DMS79 treated with DMSO at 0.1 percent for 48 hours (cell line): ENCODE measurements around the gene LCN1.
A peak's percentile ranks its signal among the peaks of the same experiment; 100 is the strongest.
"Not testable (repeated sequence)": the region's sequence is repeated elsewhere in the genome, so short reads cannot be mapped to it uniquely, and the experiment has no call there.

Experiments
- DNase-seq: peaks from one replicate; lab custom pipeline; 2025; lab: John Stamatoyannopoulos, UW

The LCN1 gene

DNA sequence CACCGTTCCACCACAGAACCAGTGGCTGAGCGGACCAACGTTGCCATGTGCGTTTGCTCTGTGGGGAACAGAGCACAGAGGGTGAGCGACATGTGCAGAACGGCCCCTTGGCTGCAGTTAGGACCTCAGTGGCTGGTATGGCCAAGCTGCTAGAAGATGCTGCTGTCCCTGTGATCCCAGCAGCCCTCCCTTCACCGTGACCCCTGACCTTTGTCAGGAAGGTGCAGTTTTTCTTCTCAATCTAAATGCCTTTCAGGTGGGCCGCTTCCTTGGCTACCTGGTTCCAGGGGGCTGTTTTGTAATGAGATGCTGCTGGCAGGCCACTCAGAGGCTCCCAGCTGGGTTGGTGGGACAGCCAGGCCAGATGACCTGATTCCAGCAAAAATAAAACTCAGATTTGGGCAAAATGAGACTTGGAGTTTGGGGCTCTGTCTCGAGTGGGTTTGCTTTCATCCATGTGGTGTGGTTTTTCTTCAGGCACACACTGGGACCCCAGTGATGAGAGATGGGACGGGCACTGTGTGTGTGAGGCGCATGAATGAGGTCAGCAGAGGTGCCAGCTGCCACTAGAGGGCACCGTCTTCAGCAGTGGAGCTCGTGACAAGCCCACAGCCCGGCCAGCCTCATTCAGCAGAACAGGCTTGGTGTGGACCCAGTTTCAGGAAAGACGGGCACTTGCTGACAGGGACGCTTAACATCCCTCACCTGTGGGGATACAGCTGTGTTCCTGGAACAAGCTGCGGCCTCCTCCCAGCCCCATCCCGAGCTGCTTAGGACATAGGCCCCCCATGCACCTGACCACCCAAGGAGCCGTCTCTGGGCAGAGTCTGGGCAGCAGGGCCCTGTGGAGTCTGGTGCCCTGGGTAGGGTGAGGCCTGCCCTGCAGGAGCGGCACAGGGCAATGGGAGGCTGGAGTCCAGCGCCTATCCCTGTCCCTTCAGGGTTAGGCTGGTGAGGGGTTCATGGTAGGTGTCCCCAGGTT is 16.7 kb upstream of the LCN1 start:
- peak; percentile 42 for DNase-seq

DNA sequence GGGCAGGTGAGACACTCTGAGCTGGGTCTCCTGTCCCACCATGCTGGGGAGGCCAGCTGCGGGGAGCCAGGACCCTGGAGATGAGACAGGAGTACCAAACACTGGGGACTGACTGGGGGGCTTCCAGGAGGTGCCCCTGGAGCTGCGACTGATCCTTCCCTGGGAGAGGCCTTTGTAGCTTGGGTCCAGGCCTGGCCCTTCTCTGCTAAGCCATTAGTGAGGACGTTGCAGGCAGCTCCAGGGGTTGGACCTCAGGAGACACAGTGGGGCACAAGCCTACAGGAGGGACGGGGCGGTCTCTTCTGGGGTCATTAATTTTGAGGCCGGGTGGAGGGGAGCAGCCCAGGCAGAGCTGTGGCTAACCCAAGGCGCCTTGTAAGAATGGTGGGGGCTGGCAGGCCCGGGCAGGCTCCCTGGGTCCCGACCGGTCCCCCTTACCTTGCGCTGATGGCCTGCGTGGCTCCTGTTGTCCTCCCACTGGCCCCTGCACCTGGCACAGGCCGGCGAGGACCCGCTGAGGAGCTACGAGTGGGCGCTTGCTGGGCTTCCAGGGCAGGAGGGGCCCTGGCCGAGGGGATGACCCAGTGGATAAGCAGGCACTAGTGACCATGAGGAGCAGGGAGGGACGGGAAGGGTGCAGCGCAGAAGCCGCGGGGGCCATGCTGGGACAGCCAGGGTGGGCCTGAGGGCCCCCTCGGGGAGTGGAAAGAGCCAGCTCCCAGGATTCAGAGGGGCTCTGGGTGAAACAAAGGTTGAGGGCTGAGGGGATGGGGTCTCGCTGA is 15.6 kb upstream of the LCN1 start:
- no peak for DNase-seq

DNA sequence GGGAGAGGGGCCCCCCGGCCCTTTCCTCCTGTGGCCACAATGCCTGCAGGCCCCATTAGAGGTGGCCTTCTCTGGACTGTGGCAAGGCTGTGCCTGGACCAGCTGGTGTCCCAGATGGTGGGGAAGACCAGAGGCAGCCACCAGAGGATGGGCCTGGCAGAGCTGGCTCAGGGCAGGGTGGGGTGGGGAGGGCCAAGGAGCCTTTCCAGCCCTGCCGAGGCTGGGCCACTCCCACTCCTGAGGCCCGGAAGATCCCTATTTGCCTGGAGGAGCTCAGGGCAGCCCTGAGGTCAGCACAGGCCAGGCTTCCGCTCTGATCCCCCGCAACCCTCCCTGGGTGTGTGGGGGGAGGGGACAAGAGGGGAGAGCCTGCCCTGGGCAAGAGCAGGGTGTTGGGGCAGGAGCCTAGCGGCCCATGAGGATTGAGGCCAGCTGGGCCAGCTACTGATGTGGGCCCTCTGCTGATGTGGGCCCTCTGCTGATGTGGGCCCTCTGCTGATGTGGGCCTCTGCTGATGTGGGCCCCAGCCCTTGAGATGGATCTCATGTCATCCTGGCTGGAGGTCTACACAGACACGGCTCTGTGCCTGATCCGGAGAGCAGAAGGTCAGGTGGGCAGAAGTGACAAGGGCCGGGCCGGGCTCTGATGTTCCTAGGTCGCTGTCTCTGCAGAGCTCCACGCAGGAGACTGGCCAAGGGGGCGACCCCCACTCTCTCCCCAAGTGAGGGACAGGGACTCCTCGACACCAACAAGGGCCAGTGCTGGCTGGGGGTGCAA is 14.7 kb upstream of the LCN1 start:
- DNase-seq: no peak

DNA sequence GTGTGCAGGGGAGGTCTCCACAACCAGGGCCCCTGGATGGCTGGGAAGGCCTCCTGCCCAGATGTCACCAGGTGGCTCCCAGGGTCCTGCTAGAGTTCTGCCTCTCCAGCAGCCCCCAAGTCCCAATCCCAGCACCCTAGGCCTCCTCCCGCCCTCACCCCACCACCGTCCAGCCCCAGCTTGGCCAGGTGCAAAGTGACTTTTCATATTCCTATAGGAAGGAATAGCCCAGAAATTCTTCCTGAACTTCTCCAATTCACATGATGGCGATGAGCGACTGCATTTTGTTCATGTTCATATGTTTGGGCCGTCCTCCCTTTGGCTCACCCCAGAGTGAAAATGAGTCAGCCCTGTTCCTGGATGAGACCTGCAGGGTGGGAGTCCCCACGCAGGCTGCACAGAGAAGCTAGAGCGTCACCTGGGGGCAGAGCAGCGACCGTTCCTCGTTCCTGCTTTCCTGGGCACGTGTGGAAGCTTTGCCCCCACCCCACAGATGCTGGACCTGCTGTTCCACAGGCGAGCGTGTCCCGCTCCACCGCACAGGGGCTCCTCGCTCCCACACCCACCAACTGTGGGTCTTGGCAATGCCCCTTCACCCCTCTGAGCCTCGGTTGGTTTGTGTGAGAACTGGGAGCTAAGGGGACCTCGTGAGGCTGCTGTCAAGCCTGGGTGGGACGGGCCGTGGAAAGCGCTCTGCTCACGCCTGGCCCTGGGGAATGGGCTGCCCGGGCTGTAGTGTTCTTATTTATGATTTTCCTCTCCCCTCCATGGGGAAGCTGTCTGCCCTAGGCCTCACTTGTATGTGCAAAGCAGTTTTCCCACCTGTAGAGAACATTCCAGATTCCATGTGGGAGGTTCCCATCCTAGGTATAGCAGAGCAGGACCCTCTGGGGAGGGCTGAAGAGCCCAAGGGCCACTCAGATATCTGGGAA is 13.9 kb upstream of the LCN1 start:
- no peak for DNase-seq

DNA sequence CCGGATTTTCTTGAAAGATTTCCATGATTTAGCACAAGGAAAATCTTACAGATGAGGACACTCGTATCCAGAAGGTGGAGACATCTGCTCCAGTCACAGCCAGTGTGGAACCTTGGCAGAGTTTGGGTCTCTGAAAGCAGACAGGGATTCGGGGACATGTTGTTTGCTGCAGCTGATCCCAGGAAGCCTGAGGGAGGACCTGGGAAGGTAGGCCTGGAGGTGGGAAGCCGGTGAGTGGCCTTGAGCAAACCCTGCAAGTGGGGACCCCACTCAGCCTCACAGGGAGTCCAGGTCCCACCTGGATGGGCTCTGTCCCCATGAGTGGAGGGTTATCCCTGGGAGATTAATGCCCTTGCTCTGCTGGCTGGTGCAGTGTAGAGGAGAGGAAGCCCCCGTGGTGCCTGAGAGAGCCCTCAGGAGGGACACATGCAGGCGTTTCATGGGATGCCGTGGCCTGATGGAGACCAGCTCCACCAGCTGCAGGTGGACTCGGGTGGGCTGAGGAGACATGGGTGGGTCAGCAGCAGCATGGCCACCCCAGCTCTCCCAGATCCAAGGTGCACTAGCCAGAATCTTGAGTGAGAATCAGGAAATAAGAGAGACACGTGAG is 12.9 kb upstream of the LCN1 start:
- DNase-seq: no peak

DNA sequence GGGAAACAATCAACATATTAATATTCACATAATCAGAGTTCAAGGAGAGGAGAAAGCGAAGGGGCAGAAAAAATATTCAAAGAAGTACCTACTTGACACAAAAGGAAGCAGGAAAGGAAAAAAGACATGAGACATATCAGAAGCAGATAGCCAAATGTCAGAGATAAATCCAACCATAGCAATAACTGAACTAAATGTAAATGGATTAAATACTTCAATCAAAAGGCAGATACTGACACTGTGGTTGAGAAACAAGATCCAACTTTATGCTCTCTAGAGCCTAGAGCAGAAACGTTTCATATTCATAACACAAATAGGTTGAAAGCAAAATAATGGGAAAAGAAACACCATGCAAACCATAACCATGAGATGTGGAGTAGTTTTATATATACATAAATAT is 11.8 kb upstream of the LCN1 start:
- DNase-seq: no peak

DNA sequence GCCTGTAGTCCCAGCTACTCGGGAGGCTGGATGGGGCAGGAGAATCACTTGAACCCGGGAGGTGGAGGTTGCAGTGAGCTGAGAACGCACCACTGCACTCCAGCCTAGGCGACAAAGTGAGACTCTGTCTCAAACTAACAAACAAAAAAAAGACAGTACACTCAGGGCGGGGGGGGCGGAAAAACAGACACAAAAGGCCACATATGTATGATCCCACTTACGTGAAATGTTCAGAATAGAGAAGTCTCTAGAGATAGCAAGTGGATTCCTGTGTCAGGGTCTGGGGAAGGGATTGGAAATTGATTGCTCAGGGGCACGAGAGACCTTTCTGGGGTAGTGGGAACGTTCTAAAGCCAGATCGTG is 9.0 kb upstream of the LCN1 start:
- DNase-seq: no peak

DNA sequence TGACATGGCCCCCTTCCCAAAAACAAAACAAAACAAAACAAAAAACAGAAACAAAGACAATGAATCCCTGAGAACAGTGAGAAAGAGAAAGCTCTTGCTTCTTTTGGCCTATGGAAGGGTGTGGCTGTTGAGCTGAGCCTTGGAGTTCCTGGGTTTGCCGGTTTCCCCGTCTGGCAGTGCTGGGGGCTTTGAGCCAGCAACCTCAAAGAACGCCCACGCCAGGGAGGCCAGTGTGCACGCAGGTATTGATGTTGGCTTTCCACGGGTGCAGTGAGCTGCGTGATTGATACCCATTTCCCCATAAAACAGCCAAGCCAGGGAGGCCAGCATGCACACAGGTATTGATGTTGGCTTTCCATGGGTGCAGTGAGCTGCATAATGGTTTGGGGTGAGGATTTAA is 8.3 kb upstream of the LCN1 start:
- no peak for DNase-seq

DNA sequence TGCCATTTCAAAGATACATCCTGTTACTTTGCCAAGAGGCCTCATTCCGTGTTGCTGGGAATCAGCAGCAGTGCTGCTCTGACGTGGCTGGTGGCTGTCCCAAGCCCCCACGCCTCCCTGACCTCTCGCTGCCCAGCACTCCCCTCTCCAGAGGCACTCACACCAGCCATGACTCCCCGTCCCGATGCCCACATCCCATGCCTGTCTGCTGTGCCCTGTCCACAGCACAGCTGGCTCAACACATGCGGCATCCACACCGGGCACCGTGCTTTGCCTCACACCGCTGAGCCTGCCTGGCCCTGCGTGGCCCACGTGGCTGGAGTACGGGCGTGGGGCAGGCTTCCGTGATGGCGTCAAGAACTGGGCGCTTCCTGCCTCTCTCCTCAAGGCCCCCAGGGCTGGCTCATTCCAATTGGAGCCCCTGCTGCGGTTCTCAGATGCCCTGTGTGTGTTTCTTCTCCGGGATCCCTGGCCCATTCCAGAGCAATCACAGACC is 7.8 kb upstream of the LCN1 start:
- DNase-seq: no peak

DNA sequence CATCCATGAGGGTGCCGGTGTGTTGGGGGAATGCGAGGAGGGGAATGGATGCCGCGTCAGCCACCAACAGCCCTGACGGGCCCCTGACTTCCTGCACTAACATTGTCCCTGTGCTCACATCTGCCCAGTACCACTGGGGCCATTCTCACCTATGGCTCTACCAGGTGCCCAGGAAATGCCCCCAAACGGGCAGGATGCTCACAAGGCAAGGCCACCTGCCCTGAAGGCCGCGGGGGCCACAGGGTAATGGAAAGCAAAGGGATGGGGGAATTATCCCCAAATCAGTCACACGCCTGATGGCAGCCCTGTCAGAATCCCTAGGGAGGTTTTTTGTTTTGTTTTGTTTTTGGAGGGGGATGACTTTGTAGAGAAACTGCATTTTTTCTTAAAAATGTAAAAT is 7.3 kb upstream of the LCN1 start:
- not testable (repeated sequence) for DNase-seq

DNA sequence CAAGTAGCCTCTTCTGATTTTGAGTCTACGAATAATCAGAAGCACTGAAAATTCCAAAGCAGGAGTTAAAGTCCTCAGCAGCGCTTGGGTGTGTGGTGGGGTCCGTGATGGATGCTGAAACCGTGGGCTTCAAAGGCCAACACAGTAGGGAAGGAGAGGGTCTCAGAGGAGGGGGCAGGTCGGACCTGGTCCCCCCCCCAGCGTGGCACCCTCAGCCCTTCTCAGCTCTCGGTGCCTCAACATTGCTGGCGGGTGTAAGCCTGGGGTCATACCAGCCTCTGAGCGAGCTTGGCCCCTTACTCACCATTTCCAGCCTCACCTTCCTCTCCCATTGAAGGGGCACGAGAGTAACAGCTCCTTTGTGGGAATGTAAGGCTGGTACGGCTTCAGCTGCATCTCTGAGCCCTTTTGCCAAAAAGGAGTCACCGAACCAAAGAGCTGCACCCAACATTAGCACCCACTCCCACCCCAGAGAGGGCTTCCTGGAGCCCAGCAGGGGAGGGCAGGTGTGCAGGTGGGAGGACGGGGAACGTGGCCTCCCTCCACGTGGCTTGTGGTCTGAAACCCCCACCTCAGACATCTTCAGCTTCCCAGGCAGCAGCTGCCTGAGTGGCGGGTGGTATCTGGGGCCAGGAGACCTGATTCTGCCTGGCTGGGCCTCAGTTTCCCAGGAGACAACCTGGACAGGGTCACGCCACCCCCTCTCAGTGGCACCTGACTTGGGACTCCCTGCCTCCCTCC is 6.7 kb upstream of the LCN1 start:
- DNase-seq: no peak

DNA sequence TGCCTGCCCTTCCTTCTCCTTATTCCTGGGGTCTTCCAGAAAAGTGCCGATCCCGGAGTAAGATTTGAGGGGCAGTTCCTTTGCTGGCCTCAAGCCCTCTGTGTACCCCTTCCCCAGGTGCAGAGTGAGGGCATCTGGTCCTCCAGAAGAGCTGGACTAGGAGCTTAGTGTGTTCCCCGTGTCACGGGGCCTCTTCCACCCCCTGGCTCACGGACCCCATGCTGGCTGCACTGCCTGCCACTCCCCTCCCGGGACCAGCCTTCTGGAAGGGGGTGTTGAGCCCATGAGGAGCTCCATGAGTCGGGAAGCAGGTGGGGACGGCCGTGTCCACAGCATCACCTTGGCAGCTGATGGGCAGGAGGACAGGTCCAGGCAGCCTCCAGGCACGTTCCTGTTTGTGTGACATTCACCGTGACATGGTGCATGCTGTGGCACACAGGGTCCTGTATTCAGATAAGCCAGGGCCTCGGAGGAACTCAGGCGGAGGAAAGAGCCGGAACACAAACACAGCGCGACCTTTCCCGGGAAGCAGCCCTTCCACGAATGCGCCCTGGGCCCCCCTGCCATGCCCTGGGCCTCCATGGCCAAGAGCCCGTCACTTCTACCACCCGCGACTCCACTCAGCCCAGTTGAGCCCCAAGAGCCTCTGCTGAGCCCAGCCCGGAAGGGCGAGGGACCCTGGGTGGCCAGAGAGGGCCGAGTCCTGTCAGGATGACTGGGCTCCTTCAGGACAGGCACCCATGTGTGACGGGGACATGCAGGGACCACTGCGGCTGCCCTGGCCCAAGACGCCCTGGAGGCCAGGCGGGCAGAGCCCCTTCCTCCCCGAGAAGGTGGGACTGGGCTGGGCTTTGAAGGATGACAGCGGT is 5.9 kb upstream of the LCN1 start:
- DNase-seq: no peak

DNA sequence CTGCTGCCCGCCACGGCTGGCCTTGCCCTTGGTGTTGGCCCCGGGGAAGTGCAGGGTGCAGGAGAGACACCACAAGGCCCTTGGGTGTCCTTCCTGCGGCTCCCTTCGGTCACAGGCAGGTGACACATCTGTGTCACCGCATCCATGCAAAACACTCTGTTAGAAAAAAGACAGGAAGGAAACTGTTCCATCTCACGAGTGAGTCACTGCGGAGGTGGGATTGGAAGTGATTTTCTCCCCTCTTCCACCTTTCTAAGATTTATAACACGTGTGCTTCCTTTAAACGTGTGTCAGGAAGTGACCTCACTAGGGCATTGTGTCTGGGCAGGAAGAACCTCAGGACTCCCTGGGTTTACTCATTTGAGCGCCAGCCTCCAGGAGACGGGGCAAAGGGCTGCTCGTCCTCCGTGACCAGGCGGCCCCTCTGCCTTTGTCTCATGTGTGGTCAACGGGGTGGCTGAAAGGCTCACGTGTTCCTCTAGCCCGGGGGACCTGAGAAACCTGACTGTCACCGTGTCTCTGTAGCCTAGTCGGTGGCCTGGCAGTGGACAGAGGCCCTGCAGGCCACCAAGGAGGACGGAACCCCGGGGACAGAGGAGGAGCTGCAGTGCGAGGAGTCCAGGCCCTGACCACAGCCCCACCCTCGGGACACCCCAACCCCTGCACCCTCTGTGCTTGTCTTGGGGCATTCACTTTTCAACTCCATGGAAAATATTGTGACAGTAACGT is 4.9 kb upstream of the LCN1 start:
- no peak for DNase-seq

DNA sequence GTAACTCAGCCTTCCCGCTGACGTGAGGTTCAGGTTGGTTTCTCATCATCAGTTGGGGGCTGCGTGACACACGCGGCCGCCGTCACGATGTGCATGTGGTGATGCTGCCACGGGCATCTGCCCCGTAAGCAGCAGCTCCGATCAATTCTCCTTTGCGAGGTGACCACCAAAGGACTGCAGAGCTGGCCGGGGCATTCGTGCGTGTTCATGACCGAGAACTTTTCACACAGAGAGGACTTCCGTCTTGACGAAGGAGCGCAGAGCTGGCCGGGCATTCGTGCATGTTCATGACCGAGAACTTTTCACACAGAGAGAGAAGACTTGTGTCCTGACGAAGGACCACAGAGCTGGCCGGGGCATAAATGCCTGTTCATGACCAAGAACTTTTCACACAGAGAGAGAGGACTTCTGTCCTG is 3.8 kb upstream of the LCN1 start:
- DNase-seq: no peak

DNA sequence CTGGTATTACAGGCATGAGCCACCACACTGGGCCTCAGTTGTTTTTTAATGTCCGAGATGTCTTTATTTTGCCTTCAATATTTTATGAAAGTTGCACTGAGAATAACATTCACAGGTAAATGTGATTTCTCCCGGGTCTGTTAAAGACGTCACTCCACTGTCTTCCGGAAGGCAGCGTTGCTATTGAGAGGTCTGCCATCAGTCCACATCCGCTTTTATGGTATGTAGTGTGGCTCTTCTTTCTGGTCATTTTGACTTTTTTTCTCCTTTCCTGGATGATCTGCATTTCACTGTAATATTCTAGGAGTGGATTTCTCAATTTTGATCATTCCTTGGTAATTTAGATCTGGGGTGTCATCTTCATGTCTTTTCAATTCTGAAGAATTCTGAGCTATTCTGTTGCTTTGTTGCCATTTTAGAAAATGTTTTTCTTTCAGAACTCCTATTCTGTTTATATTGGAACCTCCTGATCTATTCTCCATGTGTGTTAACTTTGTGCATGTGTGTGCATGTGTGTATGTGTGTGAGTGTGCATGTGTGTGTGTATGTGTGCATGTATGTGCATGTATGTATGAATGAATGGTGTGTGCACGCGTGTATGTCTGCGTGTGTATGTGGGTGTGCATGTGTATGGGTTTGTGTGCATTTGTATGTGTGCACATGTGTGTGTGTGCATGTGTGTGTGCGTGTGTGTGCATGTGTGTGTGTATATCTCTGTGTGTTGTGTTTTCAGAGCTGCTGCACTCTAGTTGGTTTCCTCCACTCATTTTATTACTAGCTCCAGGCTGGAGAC is 1.9 kb upstream of the LCN1 start:
- DNase-seq: no peak

DNA sequence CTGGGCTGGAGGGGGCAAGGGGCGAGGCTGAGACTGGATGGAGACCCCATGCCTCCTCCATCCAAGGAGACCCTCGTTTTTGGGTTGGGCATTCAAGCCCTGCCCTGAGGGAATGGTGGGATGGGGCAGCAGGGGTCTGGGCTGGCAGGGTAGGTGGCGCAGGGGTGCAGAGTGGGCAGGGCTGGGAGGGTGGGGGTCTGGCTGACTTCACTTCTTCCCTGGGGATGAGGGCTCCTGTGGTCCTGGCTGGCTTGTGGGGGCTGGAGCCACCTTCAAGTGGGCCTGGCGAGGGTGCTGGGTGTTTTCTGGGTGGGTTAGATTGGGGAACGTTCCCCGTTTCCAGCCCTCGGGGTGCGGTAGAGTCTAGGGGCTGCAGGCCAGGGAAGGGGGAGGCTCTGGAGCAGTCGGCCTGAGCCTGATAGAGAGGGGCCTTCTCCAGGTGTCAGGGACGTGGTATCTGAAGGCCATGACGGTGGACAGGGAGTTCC is 412 bp downstream of the LCN1 start:
- no peak for DNase-seq

DNA sequence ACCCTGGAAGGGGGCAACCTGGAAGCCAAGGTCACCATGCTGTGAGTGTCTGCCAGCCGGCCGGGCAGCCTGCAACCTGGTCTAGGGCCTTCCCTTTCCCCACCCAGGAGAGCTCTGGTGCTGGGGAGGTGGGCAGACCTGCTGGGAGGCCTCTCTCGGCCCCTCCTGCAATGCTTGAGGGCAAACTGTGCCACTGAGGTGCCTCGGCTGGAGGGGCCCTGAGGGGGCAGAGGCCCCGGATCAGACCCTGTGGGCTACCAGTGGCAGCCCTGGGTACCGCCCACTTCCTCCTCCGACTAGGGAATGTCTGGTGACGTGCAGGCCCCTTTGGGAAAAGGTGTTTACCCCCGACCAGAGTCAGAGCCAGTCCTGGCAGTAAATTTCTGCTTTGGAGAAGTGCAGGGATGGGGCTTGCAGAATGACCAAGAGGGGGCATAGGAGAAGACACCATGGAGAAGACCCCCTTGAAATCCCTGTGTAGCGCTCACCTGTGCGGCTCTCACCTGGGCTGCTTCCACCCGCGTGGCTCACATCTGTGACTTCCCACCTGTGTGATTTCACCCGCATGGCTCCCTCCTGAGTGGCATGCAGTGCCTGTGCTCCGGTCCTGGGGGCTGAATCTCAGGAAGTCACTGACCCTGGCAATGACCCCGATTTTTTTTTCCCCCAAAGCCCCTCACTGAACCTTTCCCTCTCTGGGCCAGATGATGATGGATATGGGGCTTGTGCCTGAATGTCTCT is 1.1 kb downstream of the LCN1 start:
- DNase-seq: no peak
